Measurements from ENCODE around the gene IP6K2.

Gene IP6K2

GRCh38 chr3:48642605-48643004, 74.4 kb downstream of the IP6K2 start:
- POLR2A ChIA-PET (ENCODE audit: low non-redundant PET): no interaction called here
- CTCF ChIA-PET: no interaction called here
- no peak for DNase-seq (ENCODE audit: low spot score)
- peak overlapping the region; percentile 0 for H3K27ac ChIP-seq
- no peak for TF ChIP-seq CTCF (conservative IDR thresholded peaks at IDR 0.05; ENCODE audit: low read depth)

- ChIA-PET POLR2A (ENCODE audit: low non-redundant PET) (no interaction called here), CTCF (no interaction called here)
- no peak for TF ChIP-seq CTCF (conservative IDR thresholded peaks at IDR 0.05; ENCODE audit: low read depth)
- H3K27ac ChIP-seq: peak overlapping the region; percentile 14; the same call in 1 of the 2 replicates
- no peak for DNase-seq (ENCODE audit: low spot score)
Measured at GRCh38 chr3:48641396-48641795, 75.6 kb downstream of the IP6K2 start.

GRCh38 chr3:48639944-48640606, 76.9 kb downstream of the IP6K2 start:
- DNase-seq (ENCODE audit: low spot score): no peak
- no peak for TF ChIP-seq CTCF (conservative IDR thresholded peaks at IDR 0.05; ENCODE audit: low read depth)
- no peak overlapping the region; the same call in 1 of the 2 replicates for H3K27ac ChIP-seq
- CTCF ChIA-PET: no interaction called here
- POLR2A ChIA-PET (ENCODE audit: low non-redundant PET): no interaction called here
